ENCODE measurements around the gene ADAMTS12.

DNA sequence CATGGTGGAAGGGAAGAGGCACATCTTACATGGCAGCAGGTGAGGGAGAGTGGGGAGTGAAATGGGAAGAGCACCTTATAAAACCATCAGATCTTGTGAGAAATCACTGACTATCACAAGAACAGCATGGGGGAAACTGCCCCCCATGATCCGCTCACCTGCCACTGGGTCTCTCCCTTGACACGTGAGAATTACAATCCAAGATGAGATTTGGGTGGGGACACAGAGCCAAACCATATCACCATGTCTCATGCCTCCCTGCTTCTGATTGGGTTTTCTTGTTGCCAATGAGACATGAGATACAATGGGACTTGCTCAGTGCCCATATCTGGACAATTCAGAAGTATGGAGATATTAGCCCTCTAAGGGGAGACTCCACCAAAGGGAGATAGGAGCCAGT lies 353.6 kb downstream of the ADAMTS12 start:
- TF ChIP-seq, protein P1, sequence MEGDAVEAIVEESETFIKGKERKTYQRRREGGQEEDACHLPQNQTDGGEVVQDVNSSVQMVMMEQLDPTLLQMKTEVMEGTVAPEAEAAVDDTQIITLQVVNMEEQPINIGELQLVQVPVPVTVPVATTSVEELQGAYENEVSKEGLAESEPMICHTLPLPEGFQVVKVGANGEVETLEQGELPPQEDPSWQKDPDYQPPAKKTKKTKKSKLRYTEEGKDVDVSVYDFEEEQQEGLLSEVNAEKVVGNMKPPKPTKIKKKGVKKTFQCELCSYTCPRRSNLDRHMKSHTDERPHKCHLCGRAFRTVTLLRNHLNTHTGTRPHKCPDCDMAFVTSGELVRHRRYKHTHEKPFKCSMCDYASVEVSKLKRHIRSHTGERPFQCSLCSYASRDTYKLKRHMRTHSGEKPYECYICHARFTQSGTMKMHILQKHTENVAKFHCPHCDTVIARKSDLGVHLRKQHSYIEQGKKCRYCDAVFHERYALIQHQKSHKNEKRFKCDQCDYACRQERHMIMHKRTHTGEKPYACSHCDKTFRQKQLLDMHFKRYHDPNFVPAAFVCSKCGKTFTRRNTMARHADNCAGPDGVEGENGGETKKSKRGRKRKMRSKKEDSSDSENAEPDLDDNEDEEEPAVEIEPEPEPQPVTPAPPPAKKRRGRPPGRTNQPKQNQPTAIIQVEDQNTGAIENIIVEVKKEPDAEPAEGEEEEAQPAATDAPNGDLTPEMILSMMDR (IDR thresholded peaks at IDR 0.05), result no peak
- TF ChIP-seq, protein P2, sequence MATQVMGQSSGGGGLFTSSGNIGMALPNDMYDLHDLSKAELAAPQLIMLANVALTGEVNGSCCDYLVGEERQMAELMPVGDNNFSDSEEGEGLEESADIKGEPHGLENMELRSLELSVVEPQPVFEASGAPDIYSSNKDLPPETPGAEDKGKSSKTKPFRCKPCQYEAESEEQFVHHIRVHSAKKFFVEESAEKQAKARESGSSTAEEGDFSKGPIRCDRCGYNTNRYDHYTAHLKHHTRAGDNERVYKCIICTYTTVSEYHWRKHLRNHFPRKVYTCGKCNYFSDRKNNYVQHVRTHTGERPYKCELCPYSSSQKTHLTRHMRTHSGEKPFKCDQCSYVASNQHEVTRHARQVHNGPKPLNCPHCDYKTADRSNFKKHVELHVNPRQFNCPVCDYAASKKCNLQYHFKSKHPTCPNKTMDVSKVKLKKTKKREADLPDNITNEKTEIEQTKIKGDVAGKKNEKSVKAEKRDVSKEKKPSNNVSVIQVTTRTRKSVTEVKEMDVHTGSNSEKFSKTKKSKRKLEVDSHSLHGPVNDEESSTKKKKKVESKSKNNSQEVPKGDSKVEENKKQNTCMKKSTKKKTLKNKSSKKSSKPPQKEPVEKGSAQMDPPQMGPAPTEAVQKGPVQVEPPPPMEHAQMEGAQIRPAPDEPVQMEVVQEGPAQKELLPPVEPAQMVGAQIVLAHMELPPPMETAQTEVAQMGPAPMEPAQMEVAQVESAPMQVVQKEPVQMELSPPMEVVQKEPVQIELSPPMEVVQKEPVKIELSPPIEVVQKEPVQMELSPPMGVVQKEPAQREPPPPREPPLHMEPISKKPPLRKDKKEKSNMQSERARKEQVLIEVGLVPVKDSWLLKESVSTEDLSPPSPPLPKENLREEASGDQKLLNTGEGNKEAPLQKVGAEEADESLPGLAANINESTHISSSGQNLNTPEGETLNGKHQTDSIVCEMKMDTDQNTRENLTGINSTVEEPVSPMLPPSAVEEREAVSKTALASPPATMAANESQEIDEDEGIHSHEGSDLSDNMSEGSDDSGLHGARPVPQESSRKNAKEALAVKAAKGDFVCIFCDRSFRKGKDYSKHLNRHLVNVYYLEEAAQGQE (IDR thresholded peaks at IDR 0.05; ENCODE audit: insufficient read depth in 1 of 2, low read depth in 2 of 2, low read length in 1 of 2), result no peak
- TF ChIP-seq POLR2AphosphoS5 (IDR thresholded peaks at IDR 0.05; ENCODE audit: low read depth, low read length), result no peak
- no peak for TF ChIP-seq TCF7L2 (IDR thresholded peaks at IDR 0.05; ENCODE audit: low read depth, low read length)
